Measurements from ENCODE around the gene TBRG1. TPM values are rescaled to one million over a fixed set of nuclear protein-coding genes. Genes with fewer than 3 reads are reported as not detected.

Gene TBRG1
- total RNA-seq, 4 donors from 2014 or later = 25.4 to 61.0 (median 38.9) TPM

DNA sequence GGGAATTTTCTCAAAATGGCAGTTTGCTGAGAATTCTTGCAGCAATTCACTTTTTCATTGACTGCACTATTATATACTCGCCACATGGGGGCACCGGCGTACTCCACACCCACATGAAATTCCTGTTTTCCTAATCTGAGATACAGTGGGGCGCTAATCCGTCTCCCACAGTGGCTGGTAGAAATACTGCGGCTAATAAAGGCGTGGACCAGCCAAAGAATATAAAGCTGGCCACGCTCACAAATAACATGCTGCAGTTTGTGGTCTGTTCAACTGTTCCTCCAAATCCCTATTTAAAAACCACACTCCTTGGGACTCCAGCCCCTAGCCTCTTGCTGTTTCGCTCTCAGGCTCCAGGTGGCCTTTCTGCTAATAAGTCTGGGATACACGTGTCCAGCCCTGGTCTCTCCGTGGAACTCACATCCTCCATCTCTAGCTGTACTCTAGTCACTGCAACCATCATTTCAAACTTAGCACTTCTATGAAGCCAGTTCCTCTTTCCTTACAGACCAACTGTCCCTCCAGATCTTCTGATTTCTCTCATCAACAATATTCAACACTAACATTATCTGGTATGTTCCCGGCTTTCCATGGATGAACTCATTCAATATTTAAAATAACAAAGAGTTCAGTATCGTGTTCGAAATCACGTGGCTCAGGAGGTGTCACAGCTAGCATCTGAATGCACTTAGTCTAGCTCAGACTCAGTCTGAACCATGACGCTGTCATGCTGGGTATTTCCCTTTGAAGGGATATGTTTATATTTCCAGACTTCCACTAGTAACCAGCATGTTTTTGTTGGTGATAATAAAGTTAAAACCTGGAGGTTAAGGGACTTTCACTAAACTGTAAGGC, 22.0 kb downstream of the TBRG1 start:
- H3K9me3 ChIP-seq = no peaks in the 10 kb centered on the region
- intact Hi-C loops (cut with DNase I; ENCODE audit: low total_unique reads) = no loop called here
- no peaks in the 10 kb centered on the region for H3K4me1 ChIP-seq
- H3K36me3 ChIP-seq = no peaks in the 10 kb centered on the region
- peak overlapping the region in 1 of 2 donors; percentile 17 for H3K4me3 ChIP-seq
- no peaks in the 10 kb centered on the region for H3K27me3 ChIP-seq
- H3K27ac ChIP-seq = no peak overlapping the region
- peak; percentile 45 to 53 for DNase-seq
- TF ChIP-seq, protein P1, sequence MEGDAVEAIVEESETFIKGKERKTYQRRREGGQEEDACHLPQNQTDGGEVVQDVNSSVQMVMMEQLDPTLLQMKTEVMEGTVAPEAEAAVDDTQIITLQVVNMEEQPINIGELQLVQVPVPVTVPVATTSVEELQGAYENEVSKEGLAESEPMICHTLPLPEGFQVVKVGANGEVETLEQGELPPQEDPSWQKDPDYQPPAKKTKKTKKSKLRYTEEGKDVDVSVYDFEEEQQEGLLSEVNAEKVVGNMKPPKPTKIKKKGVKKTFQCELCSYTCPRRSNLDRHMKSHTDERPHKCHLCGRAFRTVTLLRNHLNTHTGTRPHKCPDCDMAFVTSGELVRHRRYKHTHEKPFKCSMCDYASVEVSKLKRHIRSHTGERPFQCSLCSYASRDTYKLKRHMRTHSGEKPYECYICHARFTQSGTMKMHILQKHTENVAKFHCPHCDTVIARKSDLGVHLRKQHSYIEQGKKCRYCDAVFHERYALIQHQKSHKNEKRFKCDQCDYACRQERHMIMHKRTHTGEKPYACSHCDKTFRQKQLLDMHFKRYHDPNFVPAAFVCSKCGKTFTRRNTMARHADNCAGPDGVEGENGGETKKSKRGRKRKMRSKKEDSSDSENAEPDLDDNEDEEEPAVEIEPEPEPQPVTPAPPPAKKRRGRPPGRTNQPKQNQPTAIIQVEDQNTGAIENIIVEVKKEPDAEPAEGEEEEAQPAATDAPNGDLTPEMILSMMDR (IDR thresholded peaks at IDR 0.05) = peak; percentile 69 to 81 (median 72)
- TF ChIP-seq POLR2A (IDR thresholded peaks at IDR 0.05) = no peak

DNA sequence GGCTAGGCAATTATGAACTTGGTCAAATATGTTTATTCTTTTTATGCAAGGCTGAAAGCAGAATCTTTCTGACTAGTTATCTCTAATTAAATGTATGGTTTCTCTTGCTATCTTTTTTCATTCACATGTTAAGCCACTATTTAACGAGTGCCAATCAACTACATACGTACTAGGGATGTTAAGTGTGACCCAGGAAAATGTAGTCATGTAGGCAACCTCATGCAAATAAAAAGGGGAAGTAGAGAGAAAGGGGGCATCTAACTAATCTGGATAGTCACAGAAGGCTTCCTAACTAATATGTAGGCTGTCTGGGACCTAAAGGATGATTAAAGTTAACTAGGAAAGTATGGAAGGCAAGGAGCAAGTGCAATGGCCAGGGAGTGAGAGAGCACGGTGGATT, 23.5 kb downstream of the TBRG1 start:
- Histone ChIP-seq H3K27ac (no peak overlapping the region), H3K4me1 (no peaks in the 10 kb centered on the region)
- intact Hi-C loops (cut with DNase I; ENCODE audit: low total_unique reads) = no loop called here

DNA sequence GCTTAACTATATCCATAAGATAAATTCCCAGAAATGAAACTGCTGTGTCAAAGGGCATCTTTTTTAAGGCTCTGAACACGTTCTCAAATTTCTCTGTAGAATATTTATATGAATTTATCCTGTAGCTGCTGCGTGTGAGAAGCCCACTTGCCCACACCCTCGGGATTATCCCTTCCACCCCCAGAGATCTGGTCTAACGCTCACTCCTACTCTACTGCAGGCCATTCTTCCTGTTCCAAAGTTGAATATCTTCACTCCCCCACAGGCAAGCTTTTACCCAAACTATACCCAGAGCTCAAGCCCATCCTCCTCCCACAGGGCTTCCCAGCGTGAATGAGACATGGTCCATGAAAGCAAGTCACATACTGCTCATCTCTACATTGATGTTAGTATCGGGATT, 25.9 kb downstream of the TBRG1 start:
- H3K27me3 ChIP-seq = no peaks in the 10 kb centered on the region
- no peak overlapping the region for H3K27ac ChIP-seq
- no peaks in the 10 kb centered on the region for H3K4me1 ChIP-seq
- H3K4me3 ChIP-seq = no peak overlapping the region
- intact Hi-C loops (cut with DNase I; ENCODE audit: low total_unique reads) = no loop called here
- DNase-seq = no peak
- H3K9me3 ChIP-seq = no peaks in the 10 kb centered on the region
- TF ChIP-seq, protein P1 (IDR thresholded peaks at IDR 0.05) = no peak
- no peak for TF ChIP-seq POLR2A (IDR thresholded peaks at IDR 0.05)
- H3K36me3 ChIP-seq = no peaks in the 10 kb centered on the region

More for the DNA sequence above, 23.5 kb downstream of the TBRG1 start:
- no peaks in the 10 kb centered on the region for H3K27me3 ChIP-seq
- no peak for DNase-seq
- no peaks in the 10 kb centered on the region for H3K9me3 ChIP-seq
- H3K36me3 ChIP-seq = no peaks in the 10 kb centered on the region
- no peak overlapping the region for H3K4me3 ChIP-seq
- TF ChIP-seq, protein P1 (IDR thresholded peaks at IDR 0.05) = no peak
- no peak for TF ChIP-seq POLR2A (IDR thresholded peaks at IDR 0.05)

DNA sequence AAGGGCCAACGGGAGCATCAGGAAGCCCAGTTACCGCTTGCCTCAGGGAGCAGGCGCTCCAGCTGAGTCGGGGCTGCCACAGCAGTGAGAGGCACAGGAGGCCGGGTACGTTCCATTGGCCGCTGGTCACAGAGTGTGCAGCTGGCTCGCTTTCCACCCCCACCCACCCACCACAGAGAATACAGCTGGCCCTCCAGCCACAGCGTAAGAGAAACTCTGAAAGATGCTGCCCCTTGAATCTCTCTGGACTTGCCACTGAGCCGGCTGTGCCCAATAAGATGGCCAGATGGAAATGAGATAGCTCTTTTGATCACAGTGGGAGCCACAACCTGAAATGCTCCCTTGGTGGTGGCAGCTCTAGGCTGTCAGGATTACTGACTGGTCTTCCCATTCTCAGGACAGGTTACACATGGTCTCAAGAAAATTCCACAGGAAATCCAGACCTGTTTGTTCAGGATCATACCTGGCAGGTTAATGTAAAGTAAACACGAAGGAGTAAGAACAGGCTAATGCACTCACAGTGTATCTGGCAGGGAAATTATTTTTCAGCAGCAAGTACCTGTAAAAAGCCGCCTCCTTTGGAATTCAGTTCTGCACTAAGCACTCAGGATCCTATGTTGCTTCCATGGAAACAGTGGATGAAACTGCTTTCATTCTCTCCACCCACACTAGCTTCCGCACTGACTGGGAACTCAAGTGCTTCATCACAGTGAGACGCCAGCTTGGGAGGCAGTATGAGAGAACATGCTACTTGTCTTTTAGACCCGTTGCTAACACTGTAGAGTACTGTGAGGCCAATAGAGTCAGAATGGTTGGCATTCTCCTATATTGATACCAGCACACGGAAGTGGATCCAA, 34.3 kb downstream of the TBRG1 start:
- H3K9me3 ChIP-seq = no peaks in the 10 kb centered on the region
- TF ChIP-seq POLR2A (IDR thresholded peaks at IDR 0.05) = no peak
- TF ChIP-seq, protein P1 (IDR thresholded peaks at IDR 0.05) = no peak
- H3K27ac ChIP-seq = no peak overlapping the region
- H3K36me3 ChIP-seq = no peaks in the 10 kb centered on the region
- no peaks in the 10 kb centered on the region for H3K4me1 ChIP-seq
- no peak for DNase-seq
- intact Hi-C loops (cut with DNase I; ENCODE audit: low total_unique reads) = no loop called here
- no peak overlapping the region for H3K4me3 ChIP-seq
- no peaks in the 10 kb centered on the region for H3K27me3 ChIP-seq

DNA sequence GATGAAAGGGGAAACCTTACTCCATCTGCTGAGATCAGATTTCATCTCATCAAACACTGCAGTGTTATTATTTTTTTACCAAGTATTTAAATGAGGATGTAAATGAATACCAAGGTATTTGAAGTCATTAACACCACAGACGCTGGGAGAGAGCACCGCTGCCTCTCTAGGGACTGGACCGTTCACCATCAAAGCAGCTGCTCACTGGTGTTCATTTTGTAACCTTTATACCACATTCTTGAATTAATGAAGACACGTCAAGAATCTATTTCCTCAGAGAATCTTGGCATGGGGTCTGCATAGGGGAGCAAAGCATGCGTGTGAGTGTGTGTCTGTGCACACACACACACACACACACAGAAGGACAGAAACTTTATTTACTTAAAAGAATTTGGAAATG, 35.2 kb downstream of the TBRG1 start:
- no peak for DNase-seq
- H3K9me3 ChIP-seq = no peaks in the 10 kb centered on the region
- no peaks in the 10 kb centered on the region for H3K27me3 ChIP-seq
- H3K4me3 ChIP-seq = no peak overlapping the region
- H3K27ac ChIP-seq = no peak overlapping the region
- no peaks in the 10 kb centered on the region for H3K36me3 ChIP-seq
- H3K4me1 ChIP-seq = no peaks in the 10 kb centered on the region
- intact Hi-C loops (cut with DNase I; ENCODE audit: low total_unique reads) = no loop called here
- TF ChIP-seq, protein P1 (IDR thresholded peaks at IDR 0.05) = no peak
- no peak for TF ChIP-seq POLR2A (IDR thresholded peaks at IDR 0.05)

All from uterus (tissue), 4 donors.